ENCODE results near the gene MEGF8. TPM values are rescaled to one million over a fixed set of nuclear protein-coding genes. Genes with fewer than 3 reads are reported as not detected.

The MEGF8 gene
- total RNA-seq, 2 experiments from 2014 or later: 4.2 to 4.7 TPM

DNA sequence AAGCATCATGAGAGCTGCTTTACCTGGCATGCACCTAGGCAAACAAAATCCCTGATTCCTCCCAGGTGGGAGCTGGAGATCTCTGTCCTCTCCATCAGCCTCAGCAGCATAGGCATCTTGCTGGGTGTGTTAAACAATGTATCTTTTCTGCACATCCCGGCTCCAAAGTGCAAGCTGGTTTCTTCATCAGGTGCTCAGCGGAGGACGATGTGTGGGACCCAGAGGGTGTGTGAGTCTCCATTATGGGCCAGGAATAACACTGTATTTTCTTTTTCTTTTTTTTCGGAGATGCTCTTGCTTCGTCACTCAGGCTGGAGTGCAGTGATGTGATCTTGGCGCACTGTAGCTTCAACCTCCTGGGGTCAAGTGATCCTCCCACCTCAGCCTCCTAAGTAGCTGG lies 54.7 kb downstream of the MEGF8 start:
- H3K4me1 Mint-ChIP-seq: no peaks in the 10 kb centered on the region
- no peaks in the 10 kb centered on the region for H3K9me3 Mint-ChIP-seq
- no peak for DNase-seq
- no peak overlapping the region for H3K27ac Mint-ChIP-seq
- no peak overlapping the region for H3K4me3 Mint-ChIP-seq
- ChIA-PET CTCF (no interaction called here), POLR2A (interaction anchor here (3.5 kb wide), 1 partner anchor 16 kb away, joined by 9 read pairs; no protein-coding TSS in a partner anchor)
- H3K36me3 Mint-ChIP-seq (ENCODE audit: low read depth): no peaks in the 10 kb centered on the region
- peaks cover 15% of the 10 kb centered on the region for H3K27me3 Mint-ChIP-seq

DNA sequence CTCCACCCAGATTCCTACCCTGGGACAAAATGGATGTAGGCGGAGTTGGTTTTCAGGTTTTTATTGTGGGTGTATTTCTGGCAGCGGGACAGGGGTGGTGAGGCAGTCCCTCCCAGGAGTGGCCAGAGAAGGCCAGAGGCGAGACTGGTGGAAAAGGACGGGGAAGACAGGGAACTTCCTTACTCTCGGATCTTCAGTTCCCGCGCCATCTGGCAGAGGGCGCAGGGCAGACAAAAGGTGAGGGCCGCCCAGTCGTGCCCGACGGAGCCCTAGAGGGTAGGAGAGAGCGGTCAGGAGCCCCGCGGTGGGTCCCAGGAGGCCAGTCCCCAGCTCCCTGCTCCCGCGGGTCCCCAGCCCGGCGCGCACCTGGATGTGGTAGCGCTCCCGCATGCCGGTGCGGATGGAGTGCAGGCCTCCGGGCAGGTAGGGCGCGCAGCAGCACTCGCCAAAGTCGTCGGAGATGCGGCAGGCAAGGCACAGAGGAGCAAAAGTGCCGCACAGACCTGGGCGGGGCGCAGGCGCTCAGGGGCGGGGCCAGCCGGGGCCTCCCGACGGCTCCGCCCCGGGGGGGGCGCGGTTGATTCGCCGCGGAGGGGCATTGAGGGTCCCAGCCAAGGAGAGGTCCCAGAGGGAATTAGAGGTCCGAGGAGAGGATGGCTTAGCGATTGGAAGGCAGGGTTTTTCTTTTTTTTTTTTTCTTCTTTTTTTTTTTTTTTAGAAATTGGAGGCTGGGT lies 61.7 kb downstream of the MEGF8 start:
- ChIA-PET CTCF (interaction anchor here (0.7 to 1.4 kb wide), 6 partner anchors 10 to 179 kb away, joined by 3 to 9 read pairs (median 4); no protein-coding TSS in a partner anchor), POLR2A (no interaction called here)
- H3K9me3 Mint-ChIP-seq: no peaks in the 10 kb centered on the region
- peak overlapping the region; percentile 25 for H3K4me3 Mint-ChIP-seq
- H3K36me3 Mint-ChIP-seq (ENCODE audit: low read depth): no peaks in the 10 kb centered on the region
- H3K27me3 Mint-ChIP-seq: peaks cover 39% of the 10 kb centered on the region
- no peak overlapping the region for H3K27ac Mint-ChIP-seq
- peaks cover 7% of the 10 kb centered on the region for H3K4me1 Mint-ChIP-seq
- peak; percentile 73 for DNase-seq

DNA sequence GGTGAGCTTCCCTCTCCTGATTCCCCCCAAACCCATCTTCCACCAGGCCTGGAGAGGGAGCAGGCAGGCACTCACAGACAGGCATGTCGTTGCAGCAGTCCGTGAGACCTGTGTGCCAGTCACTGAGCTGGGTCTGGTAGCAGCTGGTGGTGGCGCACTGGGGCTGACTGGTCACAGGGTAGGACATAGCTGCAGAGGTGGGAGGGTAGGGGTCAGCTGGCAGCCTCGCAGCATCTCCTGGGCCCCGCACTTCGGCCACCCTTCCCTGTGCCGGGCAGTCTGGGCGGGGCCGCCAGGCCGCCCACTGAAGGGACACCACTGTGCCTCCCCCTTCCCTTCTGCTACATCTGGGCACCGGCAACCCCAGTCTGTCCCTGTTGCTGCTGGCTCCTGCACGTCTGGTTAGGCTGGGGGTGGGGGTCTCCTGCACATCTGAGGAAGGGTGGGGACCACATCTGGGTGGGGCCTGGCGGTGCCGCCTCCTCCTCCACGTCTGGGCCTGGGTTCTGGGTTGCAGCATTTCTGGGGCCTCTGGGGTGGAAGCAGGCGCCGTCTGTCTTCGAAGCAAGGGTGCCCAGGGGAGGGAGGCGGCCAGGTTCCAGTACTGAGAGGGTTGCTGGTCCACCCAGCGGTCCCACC lies 63.5 kb downstream of the MEGF8 start:
- no peak for DNase-seq
- ChIA-PET POLR2A (interaction anchor here (1.0 kb wide), 1 partner anchor 11 kb away, joined by 3 read pairs; no protein-coding TSS in a partner anchor), CTCF (interaction anchor here (1.1 kb wide), 1 partner anchor 50 kb away, joined by 3 read pairs; no protein-coding TSS in a partner anchor)
- Mint-ChIP-seq H3K27ac (no peak overlapping the region), H3K4me1 (peaks cover 7% of the 10 kb centered on the region), H3K4me3 (no peak overlapping the region), H3K36me3 (ENCODE audit: low read depth) (no peaks in the 10 kb centered on the region), H3K9me3 (no peaks in the 10 kb centered on the region), H3K27me3 (peaks cover 33% of the 10 kb centered on the region)

DNA sequence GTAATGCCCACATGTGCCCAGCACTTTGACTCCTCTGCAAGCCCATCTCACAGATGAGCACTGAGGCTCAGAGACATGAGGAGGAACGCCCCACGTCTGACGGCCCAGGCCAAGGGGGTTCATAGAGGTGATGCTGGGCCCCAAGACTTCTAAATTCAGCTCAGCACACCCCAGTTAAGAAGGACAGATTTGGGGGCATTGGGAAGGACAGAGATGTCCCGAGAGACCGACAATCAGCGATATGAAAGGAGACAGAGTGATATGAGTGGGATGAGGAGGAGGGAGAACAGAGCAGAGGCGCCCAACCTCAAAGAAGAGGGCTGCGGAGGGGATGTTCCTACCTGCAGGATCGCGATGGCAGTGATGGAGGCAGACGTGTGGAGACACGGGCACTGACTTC lies 64.5 kb downstream of the MEGF8 start, which contains the start of gene CNFN:
TSS of gene CNFN (minus strand) at position 399 of the 400 bp plus-strand sequence. CDS start 1,260 bp downstream, outside the sequence.
- ChIA-PET POLR2A (no interaction called here), CTCF (no interaction called here)
- no peak within 1 kb of the TSS for H3K27ac Mint-ChIP-seq
- H3K4me1 Mint-ChIP-seq: peaks cover 7% of the 10 kb centered on the region
- H3K27me3 Mint-ChIP-seq: peaks cover 34% of the 10 kb centered on the region
- no peaks in the 10 kb centered on the region for H3K36me3 Mint-ChIP-seq (ENCODE audit: low read depth)
- H3K9me3 Mint-ChIP-seq: no peaks in the 10 kb centered on the region
- DNase-seq: no peak
- H3K4me3 Mint-ChIP-seq: no peak within 1 kb of the TSS

DNA sequence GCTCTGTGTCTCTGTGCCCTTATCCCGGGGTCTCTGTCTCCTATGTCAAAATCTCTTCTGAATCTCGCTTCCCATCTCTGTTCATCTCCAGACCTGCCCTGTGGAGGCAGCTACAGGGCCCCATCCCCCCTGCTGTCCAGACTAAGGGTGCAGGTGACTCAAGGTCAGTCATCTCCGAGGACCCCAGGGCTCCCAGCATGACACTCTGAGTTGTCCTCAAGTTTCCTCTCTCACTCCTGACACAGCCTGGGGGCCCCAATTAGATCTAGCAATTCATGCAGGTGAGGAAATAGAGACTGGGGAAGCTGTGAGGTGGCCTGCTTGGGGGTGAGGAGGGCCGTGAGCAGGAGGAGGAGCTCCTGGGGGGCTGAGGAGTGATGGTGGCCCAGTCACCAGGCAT lies 66.7 kb downstream of the MEGF8 start:
- no peak for DNase-seq
- H3K27ac Mint-ChIP-seq: no peak overlapping the region
- CTCF ChIA-PET: interaction anchor here (0.9 to 1.8 kb wide), 2 partner anchors 8 to 27 kb away, joined by 3 to 4 read pairs; no protein-coding TSS in a partner anchor
- peaks cover 26% of the 10 kb centered on the region for H3K27me3 Mint-ChIP-seq
- H3K4me1 Mint-ChIP-seq: peaks cover 12% of the 10 kb centered on the region
- no peak overlapping the region for H3K4me3 Mint-ChIP-seq
- no peaks in the 10 kb centered on the region for H3K9me3 Mint-ChIP-seq
- POLR2A ChIA-PET: no interaction called here
- no peaks in the 10 kb centered on the region for H3K36me3 Mint-ChIP-seq (ENCODE audit: low read depth)

DNA sequence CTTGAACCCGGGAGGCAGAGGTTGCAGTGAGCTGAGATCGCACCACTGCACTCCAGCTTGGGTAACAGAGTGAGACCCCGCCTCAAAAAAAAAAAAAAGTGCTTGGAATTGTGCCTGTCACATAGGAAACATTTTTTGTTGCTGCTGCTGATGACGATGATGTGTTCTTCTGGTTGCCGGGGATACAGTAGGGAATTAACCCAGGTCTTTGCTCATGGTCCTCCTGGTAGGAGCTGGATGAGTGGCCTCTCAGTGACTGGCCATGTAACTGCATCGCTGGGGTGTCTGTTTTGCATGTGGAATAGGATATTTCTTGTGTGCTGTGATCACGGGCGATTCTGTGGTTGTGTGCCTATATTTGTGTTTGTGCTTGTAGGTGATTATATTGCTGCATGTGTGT lies 69.3 kb downstream of the MEGF8 start:
- Mint-ChIP-seq H3K36me3 (ENCODE audit: low read depth) (peaks cover 3% of the 10 kb centered on the region), H3K4me1 (peaks cover 24% of the 10 kb centered on the region), H3K27me3 (peaks cover 19% of the 10 kb centered on the region), H3K27ac (no peak overlapping the region), H3K9me3 (no peaks in the 10 kb centered on the region), H3K4me3 (no peak overlapping the region)
- DNase-seq: no peak
- ChIA-PET POLR2A (interaction anchor here (0.7 kb wide), 1 partner anchor 78 kb away, joined by 3 read pairs; no protein-coding TSS in a partner anchor), CTCF (no interaction called here)

DNA sequence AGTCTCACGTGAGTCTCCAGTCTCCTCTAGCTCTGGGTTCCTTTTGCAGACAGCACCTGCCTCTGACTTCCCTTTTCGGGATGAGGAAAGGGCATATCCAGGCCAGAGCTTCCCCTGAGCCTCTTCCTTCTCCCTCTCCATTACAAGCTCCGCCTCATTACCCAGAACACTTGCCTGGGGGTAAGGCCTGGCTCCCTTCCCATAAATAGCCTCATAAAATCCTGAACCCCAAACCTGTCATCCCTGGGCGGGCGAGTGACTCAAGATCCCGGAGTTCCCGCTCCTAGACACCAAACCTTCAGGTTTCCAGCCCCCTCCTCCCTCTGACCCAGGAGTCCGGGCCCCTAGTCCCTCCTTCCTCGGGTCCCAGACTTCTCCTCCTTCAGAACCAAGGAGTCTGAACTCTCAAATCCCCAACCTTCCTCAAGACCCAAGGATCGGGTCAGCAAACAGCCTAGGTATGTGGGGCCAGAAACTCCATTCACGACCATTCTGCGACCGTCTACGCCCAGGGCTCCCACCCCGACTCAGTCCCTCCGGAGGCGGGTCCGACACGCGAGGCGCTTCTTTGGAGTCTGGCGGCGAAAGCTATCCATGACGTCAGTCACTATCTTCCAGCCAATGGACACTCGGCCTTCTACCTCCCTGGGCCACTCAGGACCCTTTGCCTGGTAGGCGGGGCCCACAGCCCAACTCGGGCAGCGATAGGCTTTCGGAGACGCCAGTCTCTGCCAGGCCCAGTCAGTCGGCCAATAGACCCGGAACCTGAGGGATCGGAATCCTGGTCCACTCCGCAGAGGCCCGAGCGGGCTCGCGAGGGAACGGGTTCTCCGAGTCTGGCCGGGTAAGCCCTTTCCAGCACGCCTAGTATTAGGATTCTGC lies 71.2 kb downstream of the MEGF8 start:
- Mint-ChIP-seq H3K27ac (peak overlapping the region; percentile 76), H3K36me3 (ENCODE audit: low read depth) (peaks cover 7% of the 10 kb centered on the region)

DNA sequence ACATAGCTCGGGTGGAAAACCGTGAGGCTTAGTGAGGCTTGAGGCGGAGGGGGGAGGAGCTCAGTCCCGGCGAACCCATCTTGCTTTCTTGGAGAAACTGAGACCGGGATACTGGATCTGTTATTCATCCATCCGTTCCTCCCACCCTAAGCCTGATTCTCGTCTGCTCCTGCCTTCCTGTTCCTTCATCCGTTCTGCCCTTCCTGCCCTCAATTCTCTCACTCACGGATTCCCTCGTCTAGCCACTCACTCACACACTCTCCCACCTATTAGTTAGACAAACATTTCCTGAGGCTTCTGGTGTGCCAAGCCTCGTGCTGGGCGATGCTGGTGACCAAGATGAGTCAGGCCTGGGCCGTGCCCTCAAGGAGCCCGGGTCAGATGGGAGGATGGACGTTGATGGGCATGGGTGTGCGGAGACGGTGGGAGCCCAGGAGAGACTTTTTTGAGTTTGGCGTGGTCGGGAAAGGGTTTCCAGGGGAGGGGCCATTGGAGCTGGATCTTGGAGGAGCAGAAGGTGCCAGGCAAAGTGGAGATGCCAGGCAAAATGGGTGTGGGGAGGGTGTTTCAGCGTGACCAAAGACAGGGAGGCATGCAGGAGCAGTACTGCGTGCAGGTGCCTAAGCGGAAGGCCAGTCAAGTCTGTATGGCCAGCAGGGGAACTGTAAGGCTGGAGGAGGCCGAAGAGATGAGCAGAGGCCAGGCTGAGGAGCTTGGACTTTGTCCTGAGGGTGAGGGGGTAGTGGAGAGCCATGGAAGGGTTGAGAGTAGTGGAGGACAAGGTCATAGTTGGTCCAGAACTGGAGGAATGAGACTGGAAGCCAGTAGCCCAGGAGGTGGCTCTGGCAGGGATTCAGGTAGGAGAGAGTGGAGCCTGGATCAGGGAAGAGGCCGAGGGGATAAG lies 72.1 kb downstream of the MEGF8 start:
- no peak for DNase-seq
- H3K4me1 Mint-ChIP-seq: peaks cover 43% of the 10 kb centered on the region
- peak overlapping the region; percentile 92 for H3K4me3 Mint-ChIP-seq
- ChIA-PET POLR2A (interaction anchor here (0.9 to 2.2 kb wide), 8 partner anchors 9 to 274 kb away, joined by 3 to 10 read pairs (median 4); no protein-coding TSS in a partner anchor), CTCF (interaction anchor here (0.9 to 3.0 kb wide), 8 partner anchors 11 to 265 kb away, joined by 3 to 14 read pairs (median 4); partner anchors contain the start of gene POU2F2)
- H3K27me3 Mint-ChIP-seq: peaks cover 3% of the 10 kb centered on the region
- H3K9me3 Mint-ChIP-seq: no peaks in the 10 kb centered on the region
- peak overlapping the region; percentile 76 for H3K27ac Mint-ChIP-seq
- H3K36me3 Mint-ChIP-seq (ENCODE audit: low read depth): peaks cover 7% of the 10 kb centered on the region

More for the DNA sequence above, 71.2 kb downstream of the MEGF8 start:
- ChIA-PET POLR2A (interaction anchor here (0.9 to 2.2 kb wide), 10 partner anchors 10 to 273 kb away, joined by 3 to 10 read pairs (median 4); no protein-coding TSS in a partner anchor), CTCF (interaction anchor here (0.9 to 3.0 kb wide), 7 partner anchors 10 to 264 kb away, joined by 3 to 14 read pairs (median 4); partner anchors contain the start of gene POU2F2)
- H3K9me3 Mint-ChIP-seq: no peaks in the 10 kb centered on the region
- H3K27me3 Mint-ChIP-seq: peaks cover 8% of the 10 kb centered on the region
- peaks cover 36% of the 10 kb centered on the region for H3K4me1 Mint-ChIP-seq
- peak overlapping the region; percentile 92 for H3K4me3 Mint-ChIP-seq
- DNase-seq: peak; percentile 98

DNA sequence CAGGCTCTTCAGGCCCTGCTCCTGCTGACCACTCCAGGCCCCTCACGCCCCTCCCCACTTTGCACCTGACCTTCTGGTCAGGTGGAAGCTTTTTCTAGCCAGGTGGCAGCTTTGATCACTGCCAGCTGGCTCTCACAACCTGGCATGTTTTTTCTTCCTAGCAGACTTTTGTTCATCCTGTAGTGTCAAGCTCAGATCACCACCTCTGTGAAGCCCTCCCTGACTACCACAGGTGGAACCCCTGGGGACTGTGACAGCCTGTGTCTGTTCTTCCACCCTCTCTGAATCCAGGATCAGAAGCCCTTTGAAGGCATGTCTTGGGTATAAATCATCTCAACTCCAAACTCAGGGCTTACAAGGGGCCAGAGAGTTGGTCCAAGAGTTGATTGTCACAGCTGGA lies 75.0 kb downstream of the MEGF8 start:
- Mint-ChIP-seq H3K4me1 (peaks cover 43% of the 10 kb centered on the region), H3K27ac (no peak overlapping the region), H3K27me3 (no peaks in the 10 kb centered on the region), H3K36me3 (ENCODE audit: low read depth) (peaks cover 22% of the 10 kb centered on the region), H3K9me3 (no peaks in the 10 kb centered on the region), H3K4me3 (no peak overlapping the region)
- CTCF ChIA-PET: interaction anchor here (0.6 to 2.4 kb wide), 9 partner anchors 9 to 1770 kb away, joined by 3 to 12 read pairs (median 5); partner anchors contain the start of gene POU2F2
- POLR2A ChIA-PET: interaction anchor here (1.3 to 2.1 kb wide), 3 partner anchors 11 to 20 kb away, joined by 3 to 4 read pairs (median 4); no protein-coding TSS in a partner anchor
- no peak for DNase-seq

DNA sequence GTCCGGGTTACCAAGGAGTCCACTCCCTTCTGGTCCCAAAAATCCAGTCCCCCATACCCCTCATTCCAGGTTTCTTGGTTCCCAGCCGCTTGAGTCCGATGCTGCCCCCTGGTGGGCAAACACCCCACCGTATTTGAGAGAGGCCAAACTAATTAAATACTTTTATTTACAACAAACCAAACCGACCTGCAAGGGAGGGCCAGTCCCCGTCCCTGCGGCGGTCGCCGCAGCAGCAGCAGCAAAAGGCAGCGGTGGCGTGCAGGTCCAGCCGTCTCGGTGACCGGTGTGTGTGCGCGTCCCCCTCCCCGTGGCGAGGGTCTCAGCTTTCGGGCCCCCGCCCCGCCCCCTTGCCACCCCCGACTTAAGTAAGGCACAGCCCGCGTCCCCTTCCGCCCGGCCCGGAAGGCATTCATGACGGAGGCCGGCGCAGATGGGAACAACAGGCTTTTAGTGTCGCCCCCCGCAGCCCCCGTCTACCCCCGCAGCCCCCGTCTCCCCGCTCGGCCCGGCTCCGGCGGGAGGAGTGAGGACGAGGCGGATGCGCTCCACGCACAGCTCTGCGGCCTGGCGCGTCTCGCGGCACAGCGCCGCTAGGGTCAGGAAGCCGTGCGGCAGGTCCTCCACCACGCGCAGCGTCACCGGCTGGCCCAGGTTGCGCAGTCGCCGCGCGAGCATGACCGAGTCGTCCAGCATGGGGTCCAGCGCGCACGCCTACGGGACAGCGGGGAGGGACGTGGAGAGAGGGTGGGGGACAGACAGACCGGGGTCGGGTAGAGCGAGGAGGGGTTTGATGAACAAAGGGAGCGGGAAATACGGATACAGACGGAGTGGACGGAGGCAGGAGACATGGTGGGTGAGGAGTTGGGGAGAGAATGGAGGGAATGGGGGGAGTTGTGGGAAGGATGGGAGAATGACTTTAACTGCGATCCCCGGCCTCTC lies 76.2 kb downstream of the MEGF8 start:
- H3K4me1 Mint-ChIP-seq: peaks cover 36% of the 10 kb centered on the region
- peak; percentile 71 for DNase-seq
- peak overlapping the region; percentile 64 for H3K4me3 Mint-ChIP-seq
- ChIA-PET CTCF (interaction anchor here (1.0 to 2.4 kb wide), 8 partner anchors 10 to 291 kb away, joined by 3 to 12 read pairs (median 6); no protein-coding TSS in a partner anchor), POLR2A (interaction anchor here (1.1 to 2.1 kb wide), 3 partner anchors 9 to 24 kb away, joined by 3 to 4 read pairs (median 4); no protein-coding TSS in a partner anchor)
- peaks cover 28% of the 10 kb centered on the region for H3K36me3 Mint-ChIP-seq (ENCODE audit: low read depth)
- no peaks in the 10 kb centered on the region for H3K9me3 Mint-ChIP-seq
- H3K27ac Mint-ChIP-seq: peak overlapping the region; percentile 10
- H3K27me3 Mint-ChIP-seq: no peaks in the 10 kb centered on the region
